C4-2B (cell line): ENCODE measurements around the gene ALDH1A2.

Experiments
- CTCF ChIP-seq: fragments of 450-650 bp; conservative IDR thresholded peaks from 2 replicates; pipeline ENCODE4 v1.5.1; 2017; ENCODE audit warnings: mild to moderate bottlenecking
- ZFX ChIP-seq: fragments of 450-650 bp; IDR thresholded peaks from 2 replicates; pipeline ENCODE4 v1.6.1; 2017

- TF ChIP-seq CTCF (no peak), ZFX (no peak)
Measured at GRCh38 chr15:58081456-58081855, 15.9 kb upstream of the ALDH1A2 start.
